ENCODE data around the gene CSK.
A peak's percentile ranks its signal among the peaks of the same experiment; 100 is the strongest.

CSK gene

DNA sequence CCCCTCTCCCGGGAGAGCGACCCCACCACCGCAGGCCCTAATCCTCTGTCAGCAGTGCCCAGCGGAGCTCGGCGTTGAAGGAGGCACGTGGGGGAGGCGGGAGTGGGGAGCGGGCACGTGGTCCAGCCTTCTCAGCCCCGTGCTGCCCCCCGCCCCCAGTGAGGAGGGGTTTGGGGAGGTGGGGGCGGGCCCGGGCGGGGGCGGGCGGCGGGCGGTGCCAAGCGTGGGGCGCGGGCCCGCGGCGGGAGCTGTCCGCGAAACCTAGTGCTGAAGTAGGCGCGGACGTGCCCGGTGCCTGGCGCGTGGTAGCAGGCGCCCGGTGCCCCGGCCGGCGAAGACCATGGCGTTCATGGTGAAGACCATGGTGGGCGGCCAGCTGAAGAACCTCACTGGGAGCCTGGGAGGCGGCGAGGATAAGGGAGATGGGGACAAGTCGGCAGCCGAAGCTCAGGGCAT lies 44.5 kb downstream of the CSK start, which contains the start of gene CPLX3:
Gene CPLX3, plus strand, starts transcription at position 264 of the 456 bp plus-strand sequence. Its CDS starts 77 bp downstream, at position 341.
- peak; percentile 34 for DNase-seq (ENCODE audit: low spot score)
- Mint-ChIP-seq H3K4me3 (no peak within 1 kb of the TSS), H3K36me3 (ENCODE audit: low read depth) (no peaks in the 10 kb centered on the region), H3K4me1 (ENCODE audit: low read depth) (peaks cover 4% of the 10 kb centered on the region), H3K27me3 (ENCODE audit: low read depth) (peaks cover 20% of the 10 kb centered on the region), H3K27ac (no peak within 1 kb of the TSS), H3K9me3 (no peaks in the 10 kb centered on the region)

DNA sequence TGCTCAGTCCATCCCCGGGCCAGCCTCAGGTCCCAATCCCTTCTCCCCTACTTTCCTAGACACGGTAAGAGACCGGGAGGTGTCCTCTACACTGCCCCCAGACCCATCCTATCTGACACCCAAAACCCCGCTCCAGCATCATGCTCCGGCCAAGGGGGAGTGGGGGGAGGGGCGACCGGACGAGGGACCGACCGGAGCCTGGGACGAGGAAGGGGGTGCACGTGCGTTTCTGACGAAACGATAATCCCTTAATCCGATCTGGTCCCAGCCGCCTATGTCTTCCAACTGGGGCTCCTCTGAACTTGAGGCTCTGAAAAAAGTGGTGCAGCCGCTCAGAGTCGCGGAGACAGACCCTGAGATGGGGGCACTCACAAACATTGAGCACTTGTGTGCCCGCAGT lies 45.0 kb downstream of the CSK start:
- no peak overlapping the region for H3K27ac Mint-ChIP-seq
- no peaks in the 10 kb centered on the region for H3K9me3 Mint-ChIP-seq
- H3K27me3 Mint-ChIP-seq (ENCODE audit: low read depth): peaks cover 20% of the 10 kb centered on the region

DNA sequence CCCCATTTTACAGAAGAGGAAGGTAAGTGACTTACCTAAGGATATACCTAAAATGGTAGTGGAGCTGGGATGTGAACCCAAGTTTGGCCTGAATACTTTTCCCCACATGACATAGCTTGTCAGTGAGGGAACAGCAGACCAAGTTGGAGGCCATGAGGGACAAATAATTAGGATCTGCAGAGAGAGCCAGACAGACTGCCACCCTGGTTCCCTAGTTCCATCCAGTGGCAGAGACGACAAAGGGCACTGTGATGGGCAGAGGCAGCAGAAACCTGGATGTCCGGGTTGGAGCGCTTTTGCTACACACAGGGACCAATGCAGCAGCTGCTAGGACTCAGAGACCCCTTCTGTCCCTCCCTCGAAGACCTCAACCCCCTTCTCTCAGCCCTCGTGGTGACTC lies 45.7 kb downstream of the CSK start:
- Mint-ChIP-seq H3K27ac (no peak overlapping the region), H3K4me1 (ENCODE audit: low read depth) (peaks cover 4% of the 10 kb centered on the region), H3K27me3 (ENCODE audit: low read depth) (peaks cover 20% of the 10 kb centered on the region), H3K9me3 (no peaks in the 10 kb centered on the region), H3K36me3 (ENCODE audit: low read depth) (no peaks in the 10 kb centered on the region), H3K4me3 (no peak overlapping the region)
- no peak for DNase-seq (ENCODE audit: low spot score)

More for the DNA sequence above, 45.0 kb downstream of the CSK start:
- H3K4me3 Mint-ChIP-seq: no peak overlapping the region
- H3K4me1 Mint-ChIP-seq (ENCODE audit: low read depth): peaks cover 4% of the 10 kb centered on the region
- no peak for DNase-seq (ENCODE audit: low spot score)
- H3K36me3 Mint-ChIP-seq (ENCODE audit: low read depth): no peaks in the 10 kb centered on the region

DNA sequence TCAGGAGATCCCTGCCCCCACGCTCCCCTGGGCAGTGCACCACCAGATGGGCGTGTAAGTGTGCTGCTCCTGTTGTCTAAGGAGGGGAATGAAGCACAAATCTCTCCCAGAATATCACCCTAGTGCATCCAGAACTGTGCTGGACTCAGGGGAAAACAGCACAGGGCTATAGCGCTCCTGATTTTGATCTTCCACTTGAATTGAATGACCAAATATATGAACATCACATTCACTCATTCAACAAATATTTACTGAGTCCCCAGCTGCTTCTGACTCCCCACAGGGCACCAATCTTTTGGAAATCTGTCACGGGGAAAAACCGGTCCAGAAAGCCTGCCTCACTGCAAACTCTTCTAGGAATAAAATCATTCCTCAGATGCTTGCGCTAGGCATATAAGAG lies 47.0 kb downstream of the CSK start:
- H3K4me3 Mint-ChIP-seq: no peak overlapping the region
- no peaks in the 10 kb centered on the region for H3K36me3 Mint-ChIP-seq (ENCODE audit: low read depth)
- H3K9me3 Mint-ChIP-seq: no peaks in the 10 kb centered on the region
- DNase-seq (ENCODE audit: low spot score): no peak
- H3K4me1 Mint-ChIP-seq (ENCODE audit: low read depth): peaks cover 4% of the 10 kb centered on the region
- peaks cover 20% of the 10 kb centered on the region for H3K27me3 Mint-ChIP-seq (ENCODE audit: low read depth)
- no peak overlapping the region for H3K27ac Mint-ChIP-seq

DNA sequence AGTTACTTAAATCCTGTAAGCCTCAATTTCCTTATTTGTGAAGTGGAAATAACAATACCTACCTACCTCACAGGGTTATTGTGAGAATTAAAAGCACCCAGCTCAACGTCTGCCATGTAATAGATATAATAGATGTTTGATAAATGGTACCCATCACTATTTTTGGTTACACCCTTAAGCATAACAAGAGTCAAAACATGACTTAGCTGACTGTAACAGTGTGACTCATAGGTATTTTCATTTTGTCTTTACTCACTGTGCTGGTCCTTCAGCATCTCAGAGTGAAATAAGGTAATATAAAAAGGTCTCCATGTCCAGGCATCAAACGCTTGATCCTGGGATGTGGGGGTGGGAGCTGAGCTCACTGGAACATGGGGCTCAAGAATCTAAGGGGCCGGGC lies 47.6 kb downstream of the CSK start:
- H3K4me3 Mint-ChIP-seq: no peak overlapping the region
- H3K27ac Mint-ChIP-seq: no peak overlapping the region
- no peaks in the 10 kb centered on the region for H3K9me3 Mint-ChIP-seq
- DNase-seq (ENCODE audit: low spot score): no peak
- peaks cover 20% of the 10 kb centered on the region for H3K27me3 Mint-ChIP-seq (ENCODE audit: low read depth)
- H3K4me1 Mint-ChIP-seq (ENCODE audit: low read depth): peaks cover 4% of the 10 kb centered on the region
- no peaks in the 10 kb centered on the region for H3K36me3 Mint-ChIP-seq (ENCODE audit: low read depth)

DNA sequence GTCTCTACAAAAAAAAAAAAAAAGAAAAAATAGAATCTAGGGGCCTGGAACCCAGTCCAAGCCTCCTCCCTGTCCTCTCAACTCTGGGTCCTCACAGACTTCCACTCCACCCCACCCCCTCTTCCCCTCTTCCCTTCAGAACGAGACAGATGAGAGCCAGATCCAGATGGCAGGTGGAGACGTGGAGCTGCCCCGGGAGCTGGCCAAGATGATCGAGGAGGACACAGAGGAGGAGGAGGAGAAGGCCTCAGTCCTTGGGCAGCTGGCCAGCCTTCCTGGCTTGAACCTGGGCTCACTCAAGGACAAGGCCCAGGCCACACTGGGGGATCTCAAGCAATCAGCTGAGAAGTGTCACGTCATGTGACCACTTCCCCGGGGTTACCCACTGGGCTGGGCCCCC lies 48.1 kb downstream of the CSK start:
- Mint-ChIP-seq H3K4me3 (no peak overlapping the region), H3K9me3 (no peaks in the 10 kb centered on the region), H3K36me3 (ENCODE audit: low read depth) (peaks cover under 1% of the 10 kb centered on the region), H3K27ac (no peak overlapping the region), H3K27me3 (ENCODE audit: low read depth) (peaks cover 16% of the 10 kb centered on the region), H3K4me1 (ENCODE audit: low read depth) (peaks cover 4% of the 10 kb centered on the region)
- DNase-seq (ENCODE audit: low spot score): no peak

DNA sequence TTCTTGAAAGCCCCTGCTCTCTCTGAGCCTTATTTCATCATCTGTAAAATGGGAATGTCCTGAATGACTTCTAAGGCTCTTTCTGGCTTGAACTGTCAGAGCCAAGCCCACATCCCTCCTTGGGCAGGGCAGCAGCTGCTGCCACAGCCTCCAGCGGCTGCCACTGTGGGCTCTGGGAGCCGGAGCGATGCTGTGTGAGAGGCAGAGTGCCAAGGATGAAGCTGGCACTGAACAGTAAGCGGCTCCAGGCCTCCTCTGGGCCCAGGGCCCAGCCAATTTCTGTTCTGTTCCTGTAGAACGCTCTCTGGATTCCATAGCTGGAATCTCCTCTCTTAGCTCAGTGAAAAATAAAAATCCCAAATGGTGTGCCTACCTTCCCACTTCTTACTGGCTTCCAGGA lies 49.0 kb downstream of the CSK start:
- H3K4me3 Mint-ChIP-seq: no peak overlapping the region
- no peak for DNase-seq (ENCODE audit: low spot score)
- H3K4me1 Mint-ChIP-seq (ENCODE audit: low read depth): peaks cover 6% of the 10 kb centered on the region
- H3K27me3 Mint-ChIP-seq (ENCODE audit: low read depth): peaks cover 15% of the 10 kb centered on the region
- peaks cover 3% of the 10 kb centered on the region for H3K36me3 Mint-ChIP-seq (ENCODE audit: low read depth)
- no peaks in the 10 kb centered on the region for H3K9me3 Mint-ChIP-seq
- no peak overlapping the region for H3K27ac Mint-ChIP-seq

DNA sequence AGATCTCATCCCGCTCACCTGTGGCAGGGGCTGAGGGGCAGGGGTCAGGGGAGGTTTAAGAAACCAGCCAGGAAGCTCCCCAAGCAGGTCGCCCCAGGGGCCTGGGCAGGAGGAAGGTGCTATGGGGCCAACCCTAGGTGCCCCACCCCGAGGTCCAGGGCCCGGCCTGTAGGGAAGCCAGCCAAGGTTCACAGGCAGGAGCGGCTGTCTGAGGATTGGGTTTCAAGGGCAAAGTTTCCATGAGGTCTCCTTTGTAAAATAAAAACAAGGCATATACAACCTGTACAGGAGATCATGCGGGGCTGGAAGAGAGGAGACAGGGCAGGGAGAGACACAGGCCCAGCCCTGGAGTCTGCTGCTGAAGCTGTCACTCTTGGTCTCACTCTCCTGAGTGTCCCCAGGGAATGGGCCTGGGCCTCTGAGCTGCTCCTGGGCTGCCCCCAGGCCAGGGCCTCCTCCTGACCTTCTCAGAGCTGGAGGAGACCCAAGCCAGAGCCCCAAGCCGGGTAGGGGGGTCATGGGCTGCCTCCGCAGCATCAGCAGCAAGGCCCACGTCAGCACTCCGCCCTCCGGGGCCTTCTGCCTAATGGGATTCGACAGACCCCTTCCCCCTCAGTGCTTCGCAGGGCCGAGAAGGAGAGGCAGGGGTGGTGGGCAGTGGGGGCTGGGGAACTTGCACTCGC lies 50.1 kb downstream of the CSK start:
- H3K27ac Mint-ChIP-seq: no peak overlapping the region
- no peaks in the 10 kb centered on the region for H3K9me3 Mint-ChIP-seq
- H3K4me1 Mint-ChIP-seq (ENCODE audit: low read depth): peaks cover 6% of the 10 kb centered on the region
- H3K27me3 Mint-ChIP-seq (ENCODE audit: low read depth): peaks cover 13% of the 10 kb centered on the region
- H3K36me3 Mint-ChIP-seq (ENCODE audit: low read depth): peaks cover 5% of the 10 kb centered on the region
- no peak for DNase-seq (ENCODE audit: low spot score)
- H3K4me3 Mint-ChIP-seq: no peak overlapping the region

DNA sequence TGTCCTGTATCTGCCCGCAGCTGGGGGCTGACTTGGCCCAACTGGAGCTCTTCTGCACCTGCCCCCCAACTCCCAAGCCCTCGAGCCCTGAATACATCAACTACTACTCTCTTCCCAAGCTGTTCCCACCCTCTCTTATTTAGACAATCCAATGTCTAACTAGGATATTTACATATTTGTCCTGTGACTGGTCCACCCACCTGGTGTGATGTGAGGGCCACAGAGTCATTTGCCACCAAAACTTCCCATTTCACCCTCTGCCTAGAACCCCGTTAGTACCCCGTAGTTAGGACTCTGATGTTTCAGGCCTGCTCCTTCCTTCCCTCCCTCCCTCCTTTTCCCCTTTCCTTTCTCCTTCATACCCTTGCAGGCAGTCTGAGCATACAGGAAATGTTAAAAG lies 50.9 kb downstream of the CSK start:
- no peak for DNase-seq (ENCODE audit: low spot score)
- H3K9me3 Mint-ChIP-seq: no peaks in the 10 kb centered on the region
- H3K4me1 Mint-ChIP-seq (ENCODE audit: low read depth): peaks cover 6% of the 10 kb centered on the region
- no peak overlapping the region for H3K27ac Mint-ChIP-seq
- H3K4me3 Mint-ChIP-seq: no peak overlapping the region
- peaks cover 6% of the 10 kb centered on the region for H3K27me3 Mint-ChIP-seq (ENCODE audit: low read depth)
- H3K36me3 Mint-ChIP-seq (ENCODE audit: low read depth): peaks cover 5% of the 10 kb centered on the region

DNA sequence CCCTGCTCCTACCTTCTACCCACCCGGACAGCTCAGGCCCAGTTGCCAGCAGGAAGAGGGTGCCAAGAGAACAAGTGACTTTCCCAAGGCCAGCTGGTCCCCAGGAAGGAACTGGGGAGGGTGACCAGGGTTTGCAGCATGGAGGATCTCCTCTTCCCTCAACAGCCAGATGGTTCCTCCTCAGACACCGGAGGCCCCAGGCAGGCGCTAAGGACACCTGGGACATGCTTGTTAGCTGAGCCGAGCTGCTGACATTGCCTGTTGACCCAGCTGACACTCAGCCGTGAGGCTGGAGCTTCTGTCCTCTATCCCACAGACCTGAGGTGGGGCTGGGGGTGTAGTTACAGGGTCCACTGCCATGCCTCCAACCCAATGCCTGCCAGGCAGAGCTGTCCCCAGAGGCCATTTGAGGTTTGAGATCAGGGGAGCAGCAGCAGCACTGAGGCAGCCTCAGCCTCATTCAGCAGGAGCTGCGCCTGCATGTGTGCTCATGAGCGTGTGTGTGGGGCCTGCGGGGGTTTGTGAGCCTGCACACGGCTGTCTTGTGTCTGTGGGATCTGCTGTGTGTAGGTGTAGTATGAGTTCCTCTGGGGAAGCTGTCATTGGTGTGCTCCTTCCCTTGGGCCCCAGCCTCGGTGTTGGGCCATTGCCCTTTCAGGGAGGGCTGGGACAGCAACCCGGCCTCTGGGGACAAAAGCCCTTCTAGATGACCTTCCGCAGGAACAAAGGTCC lies 51.7 kb downstream of the CSK start:
- H3K4me3 Mint-ChIP-seq: no peak overlapping the region
- DNase-seq (ENCODE audit: low spot score): no peak
- H3K9me3 Mint-ChIP-seq: no peaks in the 10 kb centered on the region
- peaks cover 5% of the 10 kb centered on the region for H3K36me3 Mint-ChIP-seq (ENCODE audit: low read depth)
- peaks cover 2% of the 10 kb centered on the region for H3K27me3 Mint-ChIP-seq (ENCODE audit: low read depth)
- H3K4me1 Mint-ChIP-seq (ENCODE audit: low read depth): peaks cover 6% of the 10 kb centered on the region
- H3K27ac Mint-ChIP-seq: no peak overlapping the region

DNA sequence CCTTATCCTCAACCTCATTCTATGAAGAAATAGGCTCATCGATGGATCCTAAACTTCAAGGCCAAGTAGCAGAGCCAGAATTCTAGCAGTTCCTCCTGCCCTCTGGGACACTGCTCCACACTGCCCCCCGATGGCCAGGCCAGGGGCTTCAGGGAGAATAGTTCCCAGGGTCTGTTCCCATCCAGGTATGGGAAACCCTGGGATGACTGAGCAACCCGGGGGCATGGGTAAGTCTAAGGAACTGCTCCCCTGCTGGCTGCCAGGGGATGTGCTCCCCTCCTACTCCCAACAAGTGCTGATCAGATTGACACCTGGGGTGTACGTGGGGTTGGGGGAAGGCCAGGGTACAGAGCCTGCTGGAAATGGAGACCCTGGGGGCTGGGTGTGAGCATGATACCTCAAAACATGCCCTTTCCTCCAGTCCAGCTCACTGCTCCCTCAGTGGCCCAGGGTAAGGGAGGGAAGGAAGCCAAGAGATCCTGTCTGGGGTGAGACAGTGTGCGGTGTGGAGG lies 53.5 kb downstream of the CSK start:
- Mint-ChIP-seq H3K9me3 (no peaks in the 10 kb centered on the region), H3K4me1 (ENCODE audit: low read depth) (peaks cover 2% of the 10 kb centered on the region), H3K4me3 (no peak overlapping the region), H3K36me3 (ENCODE audit: low read depth) (peaks cover 11% of the 10 kb centered on the region), H3K27me3 (ENCODE audit: low read depth) (no peaks in the 10 kb centered on the region), H3K27ac (no peak overlapping the region)
- DNase-seq (ENCODE audit: low spot score): no peak

DNA sequence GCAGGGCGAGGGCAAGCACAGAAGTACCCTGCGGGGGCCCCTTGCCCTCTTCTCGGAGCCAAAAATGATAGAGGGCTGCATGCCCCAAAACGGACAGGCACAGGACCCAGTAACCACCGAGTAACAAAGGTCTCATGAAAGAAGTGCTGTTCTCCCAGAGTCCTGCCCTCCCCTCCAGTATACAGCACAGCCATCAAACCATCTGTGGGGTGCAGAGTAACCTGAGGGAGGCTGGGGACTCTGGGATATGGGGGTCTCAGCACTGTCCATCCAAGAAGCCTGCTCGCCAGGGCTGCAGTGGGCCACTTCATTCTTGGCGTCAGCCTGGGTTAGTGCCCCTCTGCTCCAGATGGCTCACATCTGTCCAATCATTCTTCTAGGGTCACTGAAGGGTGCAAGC lies 55.0 kb downstream of the CSK start:
- Mint-ChIP-seq H3K36me3 (ENCODE audit: low read depth) (peaks cover 25% of the 10 kb centered on the region), H3K27ac (no peak overlapping the region), H3K9me3 (no peaks in the 10 kb centered on the region), H3K4me1 (ENCODE audit: low read depth) (peaks cover 14% of the 10 kb centered on the region), H3K4me3 (no peak overlapping the region), H3K27me3 (ENCODE audit: low read depth) (no peaks in the 10 kb centered on the region)
- no peak for DNase-seq (ENCODE audit: low spot score)

DNA sequence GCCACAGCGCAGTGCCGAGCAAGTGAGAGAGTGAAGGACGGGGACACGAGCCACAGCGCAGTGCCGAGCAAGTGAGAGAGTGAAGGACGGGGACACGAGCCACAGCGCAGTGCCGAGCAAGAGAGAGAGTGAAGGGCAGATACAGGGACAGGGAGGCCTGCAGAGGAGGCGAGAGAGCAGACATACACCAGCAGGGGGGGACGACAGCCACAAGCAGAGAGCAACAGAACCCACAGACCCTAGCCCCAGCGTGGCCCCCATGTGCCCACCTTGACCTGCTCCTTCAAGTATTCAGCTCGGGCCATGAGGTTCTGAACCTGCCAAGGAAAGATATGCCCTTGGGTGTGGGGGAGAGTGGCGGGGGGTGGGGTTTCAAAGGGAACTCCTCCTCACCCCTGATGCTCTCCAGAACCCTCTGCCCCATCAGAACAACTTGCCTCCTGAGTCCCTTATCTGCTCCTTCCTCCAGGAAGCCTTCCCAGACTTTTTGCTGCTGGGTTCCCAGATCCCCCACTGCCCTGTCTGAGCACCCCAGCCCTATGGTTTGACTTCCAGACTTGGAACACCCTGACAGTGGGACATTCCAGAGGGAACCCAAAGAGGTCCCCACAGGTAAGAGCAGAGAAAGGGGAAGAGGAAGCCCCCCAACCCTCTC lies 55.7 kb downstream of the CSK start:
- DNase-seq (ENCODE audit: low spot score): no peak
- H3K4me3 Mint-ChIP-seq: no peak overlapping the region
- peaks cover 21% of the 10 kb centered on the region for H3K4me1 Mint-ChIP-seq (ENCODE audit: low read depth)
- H3K36me3 Mint-ChIP-seq (ENCODE audit: low read depth): peaks cover 31% of the 10 kb centered on the region
- H3K9me3 Mint-ChIP-seq: no peaks in the 10 kb centered on the region
- H3K27me3 Mint-ChIP-seq (ENCODE audit: low read depth): no peaks in the 10 kb centered on the region
- H3K27ac Mint-ChIP-seq: no peak overlapping the region

DNA sequence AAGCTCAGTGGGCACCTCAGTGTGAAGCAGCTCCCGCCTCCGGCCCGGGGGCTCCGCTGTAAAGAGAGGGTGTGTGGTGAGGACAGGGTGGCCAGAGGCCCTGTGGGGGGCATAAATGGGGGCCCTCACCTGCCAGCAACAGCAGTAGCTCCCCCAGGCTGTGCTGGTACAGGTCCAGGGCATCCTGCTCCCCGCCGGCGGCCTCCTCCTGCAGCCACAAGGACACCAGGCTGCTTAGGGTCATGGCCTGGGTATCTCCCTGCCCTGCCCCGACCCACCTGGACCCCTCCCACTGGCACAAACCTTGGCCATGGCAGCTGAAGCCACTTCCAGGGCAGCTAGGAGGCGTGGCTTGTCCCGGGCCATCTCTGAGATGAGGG lies 56.2 kb downstream of the CSK start:
- no peaks in the 10 kb centered on the region for H3K27me3 Mint-ChIP-seq (ENCODE audit: low read depth)
- DNase-seq (ENCODE audit: low spot score): no peak
- H3K36me3 Mint-ChIP-seq (ENCODE audit: low read depth): peaks cover 31% of the 10 kb centered on the region
- no peak overlapping the region for H3K27ac Mint-ChIP-seq
- H3K9me3 Mint-ChIP-seq: no peaks in the 10 kb centered on the region
- no peak overlapping the region for H3K4me3 Mint-ChIP-seq
- H3K4me1 Mint-ChIP-seq (ENCODE audit: low read depth): peaks cover 21% of the 10 kb centered on the region

Data from T-helper 2 cell treated with Interferon-gamma antibody and Interleukin-4, amounts not matched to agents 5 μg/mL and 100 μg/mL, for 36 hours (primary cell).